ENCODE data around the gene GRIK4.

GRIK4 gene

GRCh38 chr11:120522021-120522420 is 10.5 kb downstream of the GRIK4 start:
- H3K9ac ChIP-seq (ENCODE audit: low read length) = no peak overlapping the region
- peaks cover 2% of the 10 kb centered on the region for H3K4me1 ChIP-seq (ENCODE audit: control insufficient read depth, insufficient read depth, low read length)
- no peaks in the 10 kb centered on the region for H3K36me3 ChIP-seq (ENCODE audit: control insufficient read depth, insufficient read depth, low read length)
- H3K27me3 ChIP-seq (ENCODE audit: control insufficient read depth, insufficient read depth, low read length) = peaks cover 15% of the 10 kb centered on the region
- no peaks in the 10 kb centered on the region for H3K9me3 ChIP-seq (ENCODE audit: control insufficient read depth, low read length)
- H3K4me3 ChIP-seq (ENCODE audit: low read length) = no peak overlapping the region

GRCh38 chr11:120522736-120523135 is 11.2 kb downstream of the GRIK4 start:
- Histone ChIP-seq H3K27me3 (ENCODE audit: control insufficient read depth, insufficient read depth, low read length) (peaks cover 16% of the 10 kb centered on the region), H3K36me3 (ENCODE audit: control insufficient read depth, insufficient read depth, low read length) (no peaks in the 10 kb centered on the region), H3K4me1 (ENCODE audit: control insufficient read depth, insufficient read depth, low read length) (no peaks in the 10 kb centered on the region), H3K9me3 (ENCODE audit: control insufficient read depth, low read length) (no peaks in the 10 kb centered on the region), H3K9ac (ENCODE audit: low read length) (no peak overlapping the region), H3K4me3 (ENCODE audit: low read length) (no peak overlapping the region)

GRCh38 chr11:120523196-120523595 is 11.6 kb downstream of the GRIK4 start:
- Histone ChIP-seq H3K4me1 (ENCODE audit: control insufficient read depth, insufficient read depth, low read length) (no peaks in the 10 kb centered on the region), H3K9me3 (ENCODE audit: control insufficient read depth, low read length) (no peaks in the 10 kb centered on the region), H3K9ac (ENCODE audit: low read length) (no peak overlapping the region), H3K36me3 (ENCODE audit: control insufficient read depth, insufficient read depth, low read length) (no peaks in the 10 kb centered on the region), H3K4me3 (ENCODE audit: low read length) (no peak overlapping the region), H3K27me3 (ENCODE audit: control insufficient read depth, insufficient read depth, low read length) (peaks cover 16% of the 10 kb centered on the region)

GRCh38 chr11:120524536-120525085 is 13.1 kb downstream of the GRIK4 start:
- Histone ChIP-seq H3K4me3 (ENCODE audit: low read length) (no peak overlapping the region), H3K36me3 (ENCODE audit: control insufficient read depth, insufficient read depth, low read length) (no peaks in the 10 kb centered on the region), H3K4me1 (ENCODE audit: control insufficient read depth, insufficient read depth, low read length) (no peaks in the 10 kb centered on the region), H3K9me3 (ENCODE audit: control insufficient read depth, low read length) (no peaks in the 10 kb centered on the region), H3K9ac (ENCODE audit: low read length) (no peak overlapping the region), H3K27me3 (ENCODE audit: control insufficient read depth, insufficient read depth, low read length) (peaks cover 16% of the 10 kb centered on the region)

- H3K9me3 ChIP-seq (ENCODE audit: control insufficient read depth, low read length) = no peaks in the 10 kb centered on the region
- no peaks in the 10 kb centered on the region for H3K36me3 ChIP-seq (ENCODE audit: control insufficient read depth, insufficient read depth, low read length)
- no peak overlapping the region for H3K9ac ChIP-seq (ENCODE audit: low read length)
- H3K27me3 ChIP-seq (ENCODE audit: control insufficient read depth, insufficient read depth, low read length) = peaks cover 16% of the 10 kb centered on the region
- no peaks in the 10 kb centered on the region for H3K4me1 ChIP-seq (ENCODE audit: control insufficient read depth, insufficient read depth, low read length)
- H3K4me3 ChIP-seq (ENCODE audit: low read length) = no peak overlapping the region
Observed at GRCh38 chr11:120525261-120526171, 14.0 kb downstream of the GRIK4 start.

GRCh38 chr11:120526241-120526640 is 14.7 kb downstream of the GRIK4 start:
- Histone ChIP-seq H3K9ac (ENCODE audit: low read length) (no peak overlapping the region), H3K27me3 (ENCODE audit: control insufficient read depth, insufficient read depth, low read length) (peaks cover 16% of the 10 kb centered on the region), H3K4me1 (ENCODE audit: control insufficient read depth, insufficient read depth, low read length) (no peaks in the 10 kb centered on the region), H3K4me3 (ENCODE audit: low read length) (no peak overlapping the region), H3K9me3 (ENCODE audit: control insufficient read depth, low read length) (no peaks in the 10 kb centered on the region), H3K36me3 (ENCODE audit: control insufficient read depth, insufficient read depth, low read length) (no peaks in the 10 kb centered on the region)

- Histone ChIP-seq H3K4me3 (ENCODE audit: low read length) (no peak overlapping the region), H3K36me3 (ENCODE audit: control insufficient read depth, insufficient read depth, low read length) (no peaks in the 10 kb centered on the region), H3K9me3 (ENCODE audit: control insufficient read depth, low read length) (no peaks in the 10 kb centered on the region), H3K27me3 (ENCODE audit: control insufficient read depth, insufficient read depth, low read length) (peaks cover 16% of the 10 kb centered on the region), H3K4me1 (ENCODE audit: control insufficient read depth, insufficient read depth, low read length) (no peaks in the 10 kb centered on the region), H3K9ac (ENCODE audit: low read length) (no peak overlapping the region)
Observed at GRCh38 chr11:120527111-120527761, 15.7 kb downstream of the GRIK4 start.

GRCh38 chr11:120528749-120529148 is 17.2 kb downstream of the GRIK4 start:
- Histone ChIP-seq H3K9ac (ENCODE audit: low read length) (no peak overlapping the region), H3K4me1 (ENCODE audit: control insufficient read depth, insufficient read depth, low read length) (no peaks in the 10 kb centered on the region), H3K4me3 (ENCODE audit: low read length) (no peak overlapping the region), H3K9me3 (ENCODE audit: control insufficient read depth, low read length) (no peaks in the 10 kb centered on the region), H3K27me3 (ENCODE audit: control insufficient read depth, insufficient read depth, low read length) (peaks cover 3% of the 10 kb centered on the region), H3K36me3 (ENCODE audit: control insufficient read depth, insufficient read depth, low read length) (no peaks in the 10 kb centered on the region)

- H3K27me3 ChIP-seq (ENCODE audit: control insufficient read depth, insufficient read depth, low read length) = peaks cover 3% of the 10 kb centered on the region
- H3K4me3 ChIP-seq (ENCODE audit: low read length) = no peak overlapping the region
- H3K4me1 ChIP-seq (ENCODE audit: control insufficient read depth, insufficient read depth, low read length) = no peaks in the 10 kb centered on the region
- no peak overlapping the region for H3K9ac ChIP-seq (ENCODE audit: low read length)
- no peaks in the 10 kb centered on the region for H3K9me3 ChIP-seq (ENCODE audit: control insufficient read depth, low read length)
- H3K36me3 ChIP-seq (ENCODE audit: control insufficient read depth, insufficient read depth, low read length) = no peaks in the 10 kb centered on the region
Observed at GRCh38 chr11:120529214-120529613, 17.7 kb downstream of the GRIK4 start.

- Histone ChIP-seq H3K9ac (ENCODE audit: low read length) (no peak overlapping the region), H3K4me1 (ENCODE audit: control insufficient read depth, insufficient read depth, low read length) (no peaks in the 10 kb centered on the region), H3K36me3 (ENCODE audit: control insufficient read depth, insufficient read depth, low read length) (no peaks in the 10 kb centered on the region), H3K4me3 (ENCODE audit: low read length) (no peak overlapping the region), H3K27me3 (ENCODE audit: control insufficient read depth, insufficient read depth, low read length) (peaks cover 3% of the 10 kb centered on the region), H3K9me3 (ENCODE audit: control insufficient read depth, low read length) (no peaks in the 10 kb centered on the region)
Observed at GRCh38 chr11:120529911-120530310, 18.4 kb downstream of the GRIK4 start.

- H3K36me3 ChIP-seq (ENCODE audit: control insufficient read depth, insufficient read depth, low read length) = no peaks in the 10 kb centered on the region
Observed at GRCh38 chr11:120532082-120532831, 20.7 kb downstream of the GRIK4 start.

GRCh38 chr11:120532832-120533196 is 21.3 kb downstream of the GRIK4 start:
- Histone ChIP-seq H3K36me3 (ENCODE audit: control insufficient read depth, insufficient read depth, low read length) (no peaks in the 10 kb centered on the region), H3K9ac (ENCODE audit: low read length) (no peak overlapping the region), H3K4me1 (ENCODE audit: control insufficient read depth, insufficient read depth, low read length) (no peaks in the 10 kb centered on the region), H3K4me3 (ENCODE audit: low read length) (no peak overlapping the region), H3K9me3 (ENCODE audit: control insufficient read depth, low read length) (no peaks in the 10 kb centered on the region), H3K27me3 (ENCODE audit: control insufficient read depth, insufficient read depth, low read length) (no peaks in the 10 kb centered on the region)

More at GRCh38 chr11:120532082-120532831, 20.7 kb downstream of the GRIK4 start:
- Histone ChIP-seq H3K4me3 (ENCODE audit: low read length) (no peak overlapping the region), H3K9ac (ENCODE audit: low read length) (no peak overlapping the region), H3K27me3 (ENCODE audit: control insufficient read depth, insufficient read depth, low read length) (peaks cover 2% of the 10 kb centered on the region), H3K9me3 (ENCODE audit: control insufficient read depth, low read length) (no peaks in the 10 kb centered on the region), H3K4me1 (ENCODE audit: control insufficient read depth, insufficient read depth, low read length) (no peaks in the 10 kb centered on the region)
